ENCODE data around the gene EMD.

EMD gene

DNA sequence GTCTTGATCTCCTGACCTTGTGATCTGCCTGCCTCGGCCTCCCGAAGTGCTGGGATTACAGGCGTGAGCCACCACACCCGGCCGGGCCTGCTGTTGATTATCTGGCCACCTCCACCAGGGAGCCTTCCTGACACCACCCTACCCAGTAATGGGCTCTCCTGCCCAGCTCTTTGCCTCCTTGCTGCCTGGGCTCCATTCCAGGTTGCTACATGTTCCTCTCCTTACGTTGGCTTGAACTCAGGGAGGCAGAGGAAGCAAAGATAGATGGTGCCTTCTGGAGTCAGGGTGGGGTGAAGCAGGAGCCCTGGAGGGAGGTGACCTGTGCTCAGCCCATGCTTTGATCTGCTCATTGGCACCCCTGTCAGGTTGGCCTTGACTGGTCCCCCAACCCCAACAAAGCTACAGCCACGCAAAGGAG is 31.0 kb upstream of the EMD start:
- peak in 1 of 2 donors; percentile 69 for DNase-seq
- peaks cover 43 to 51% (median 50%) of the 10 kb centered on the region in 3 donors for H3K36me3 ChIP-seq
- H3K27ac ChIP-seq = peak overlapping the region in 1 of 2 donors; percentile 54
- no peaks in the 10 kb centered on the region for H3K9me3 ChIP-seq
- no peak overlapping the region for H3K4me3 ChIP-seq
- intact Hi-C loops (cut with DNase I; ENCODE audit: low total_unique reads) = no loop called here
- TF ChIP-seq, protein P1, sequence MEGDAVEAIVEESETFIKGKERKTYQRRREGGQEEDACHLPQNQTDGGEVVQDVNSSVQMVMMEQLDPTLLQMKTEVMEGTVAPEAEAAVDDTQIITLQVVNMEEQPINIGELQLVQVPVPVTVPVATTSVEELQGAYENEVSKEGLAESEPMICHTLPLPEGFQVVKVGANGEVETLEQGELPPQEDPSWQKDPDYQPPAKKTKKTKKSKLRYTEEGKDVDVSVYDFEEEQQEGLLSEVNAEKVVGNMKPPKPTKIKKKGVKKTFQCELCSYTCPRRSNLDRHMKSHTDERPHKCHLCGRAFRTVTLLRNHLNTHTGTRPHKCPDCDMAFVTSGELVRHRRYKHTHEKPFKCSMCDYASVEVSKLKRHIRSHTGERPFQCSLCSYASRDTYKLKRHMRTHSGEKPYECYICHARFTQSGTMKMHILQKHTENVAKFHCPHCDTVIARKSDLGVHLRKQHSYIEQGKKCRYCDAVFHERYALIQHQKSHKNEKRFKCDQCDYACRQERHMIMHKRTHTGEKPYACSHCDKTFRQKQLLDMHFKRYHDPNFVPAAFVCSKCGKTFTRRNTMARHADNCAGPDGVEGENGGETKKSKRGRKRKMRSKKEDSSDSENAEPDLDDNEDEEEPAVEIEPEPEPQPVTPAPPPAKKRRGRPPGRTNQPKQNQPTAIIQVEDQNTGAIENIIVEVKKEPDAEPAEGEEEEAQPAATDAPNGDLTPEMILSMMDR (IDR thresholded peaks at IDR 0.05) = no peak
- no peaks in the 10 kb centered on the region for H3K27me3 ChIP-seq
- H3K4me1 ChIP-seq = no peaks in the 10 kb centered on the region

DNA sequence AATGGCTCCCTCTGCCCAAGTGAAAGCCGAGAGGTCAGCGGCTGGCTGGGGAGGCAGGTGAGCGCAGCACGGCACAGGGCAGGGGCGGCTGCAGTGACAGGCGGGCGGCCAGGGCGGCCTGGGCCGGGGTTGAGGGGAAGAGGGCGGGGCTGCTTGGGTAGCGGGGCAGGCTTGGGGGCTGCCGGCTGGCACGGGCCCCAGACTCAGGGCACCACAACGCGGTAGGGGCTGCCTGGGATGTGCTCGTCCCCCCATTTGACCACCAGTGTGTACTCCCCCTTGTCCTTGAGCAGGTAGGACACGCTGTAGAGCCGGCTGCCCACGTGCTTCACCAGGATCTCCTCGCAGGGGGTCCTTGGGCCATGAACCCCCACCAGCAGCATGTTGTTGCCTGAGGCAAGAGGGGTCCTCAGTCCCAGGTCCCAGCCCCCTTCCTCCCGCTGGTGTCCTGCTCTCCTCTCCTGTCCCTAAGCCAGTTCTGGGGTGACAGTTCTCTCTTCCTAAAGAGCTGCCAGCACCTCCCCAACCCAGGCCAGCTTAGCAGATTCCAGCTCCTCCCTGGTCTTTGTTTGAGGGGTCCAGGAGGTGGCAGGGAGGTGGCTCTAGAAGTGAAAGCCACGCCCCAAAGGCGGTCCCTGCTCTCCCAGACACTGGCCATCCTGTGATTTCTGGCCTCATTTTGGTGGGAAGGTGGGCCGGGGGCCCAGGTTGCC is 30.3 kb upstream of the EMD start:
- no peak overlapping the region for H3K4me3 ChIP-seq
- DNase-seq = peak in 1 of 2 donors; percentile 68
- TF ChIP-seq, protein P1 (IDR thresholded peaks at IDR 0.05) = no peak
- H3K9me3 ChIP-seq = no peaks in the 10 kb centered on the region
- H3K4me1 ChIP-seq = no peaks in the 10 kb centered on the region
- peak overlapping the region in 1 of 2 donors; percentile 54 for H3K27ac ChIP-seq
- peaks cover 49 to 58% (median 57%) of the 10 kb centered on the region in 3 donors for H3K36me3 ChIP-seq
- H3K27me3 ChIP-seq = no peaks in the 10 kb centered on the region
- intact Hi-C loops (cut with DNase I; ENCODE audit: low total_unique reads) = no loop called here

DNA sequence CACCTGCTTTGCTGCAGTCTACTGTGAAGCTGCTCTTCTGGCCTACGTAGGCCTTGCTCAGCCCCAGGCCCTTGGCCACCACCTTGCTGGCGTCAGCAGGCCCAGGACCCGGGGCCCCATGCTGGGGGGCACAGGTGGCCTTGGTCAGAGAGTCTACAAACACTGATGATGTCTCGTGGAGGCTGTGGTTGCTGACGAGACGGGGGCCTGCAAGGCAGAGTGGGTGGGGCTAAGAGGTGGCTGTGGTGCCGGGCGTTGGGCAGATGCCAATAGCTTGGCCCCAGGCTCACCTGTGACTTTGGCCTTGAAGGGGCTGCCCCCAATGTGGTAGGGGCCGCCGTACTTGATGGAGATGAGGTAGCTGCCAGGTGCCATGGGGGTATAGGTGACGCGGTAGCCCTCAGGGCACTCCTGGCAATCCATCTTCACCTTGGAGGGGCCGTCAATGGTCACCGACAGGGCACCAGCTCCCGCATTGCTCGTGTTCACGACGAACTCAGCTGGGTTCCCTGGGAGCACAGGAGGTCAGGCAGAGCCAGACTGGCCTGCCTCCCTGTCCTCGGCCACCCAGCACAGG is 29.6 kb upstream of the EMD start:
- Histone ChIP-seq H3K27me3 (no peaks in the 10 kb centered on the region), H3K4me3 (no peak overlapping the region), H3K36me3 (peaks cover 56 to 64% (median 64%) of the 10 kb centered on the region in 3 donors), H3K27ac (peak overlapping the region in 1 of 2 donors; percentile 54), H3K4me1 (peaks cover 0 to 1% (median 0%) of the 10 kb centered on the region in 4 donors), H3K9me3 (no peaks in the 10 kb centered on the region)
- no peak for DNase-seq
- intact Hi-C loops (cut with DNase I; ENCODE audit: low total_unique reads) = no loop called here
- TF ChIP-seq, protein P1 (IDR thresholded peaks at IDR 0.05) = no peak

DNA sequence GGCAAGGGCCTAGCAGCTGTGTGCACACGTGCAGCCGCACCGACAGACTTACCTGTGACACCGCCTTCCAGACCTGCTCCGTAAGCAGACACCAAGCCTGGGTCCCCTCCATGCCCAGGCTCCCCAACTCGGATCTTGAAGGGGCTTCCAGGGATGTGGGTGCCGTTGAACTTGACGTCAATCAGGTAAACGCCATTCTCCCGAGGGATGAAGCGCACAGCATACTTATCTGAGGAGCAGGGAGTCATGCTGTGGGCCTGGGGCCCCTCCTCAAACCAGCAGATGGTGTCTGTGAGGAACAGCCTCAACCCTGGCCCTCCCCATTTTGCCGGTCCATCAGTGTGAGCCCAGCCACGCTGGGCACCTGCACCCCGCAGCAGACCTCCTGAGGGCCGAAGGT is 29.1 kb upstream of the EMD start:
- no peak for DNase-seq
- intact Hi-C loops (cut with DNase I; ENCODE audit: low total_unique reads) = no loop called here
- TF ChIP-seq, protein P1 (IDR thresholded peaks at IDR 0.05) = no peak
- peak overlapping the region in 1 of 2 donors; percentile 54 for H3K27ac ChIP-seq
- no peak overlapping the region for H3K4me3 ChIP-seq
- H3K9me3 ChIP-seq = no peaks in the 10 kb centered on the region
- H3K36me3 ChIP-seq = peaks cover 61 to 69% (median 69%) of the 10 kb centered on the region in 3 donors
- peaks cover 0 to 3% (median 0%) of the 10 kb centered on the region in 4 donors for H3K4me1 ChIP-seq
- no peaks in the 10 kb centered on the region for H3K27me3 ChIP-seq

DNA sequence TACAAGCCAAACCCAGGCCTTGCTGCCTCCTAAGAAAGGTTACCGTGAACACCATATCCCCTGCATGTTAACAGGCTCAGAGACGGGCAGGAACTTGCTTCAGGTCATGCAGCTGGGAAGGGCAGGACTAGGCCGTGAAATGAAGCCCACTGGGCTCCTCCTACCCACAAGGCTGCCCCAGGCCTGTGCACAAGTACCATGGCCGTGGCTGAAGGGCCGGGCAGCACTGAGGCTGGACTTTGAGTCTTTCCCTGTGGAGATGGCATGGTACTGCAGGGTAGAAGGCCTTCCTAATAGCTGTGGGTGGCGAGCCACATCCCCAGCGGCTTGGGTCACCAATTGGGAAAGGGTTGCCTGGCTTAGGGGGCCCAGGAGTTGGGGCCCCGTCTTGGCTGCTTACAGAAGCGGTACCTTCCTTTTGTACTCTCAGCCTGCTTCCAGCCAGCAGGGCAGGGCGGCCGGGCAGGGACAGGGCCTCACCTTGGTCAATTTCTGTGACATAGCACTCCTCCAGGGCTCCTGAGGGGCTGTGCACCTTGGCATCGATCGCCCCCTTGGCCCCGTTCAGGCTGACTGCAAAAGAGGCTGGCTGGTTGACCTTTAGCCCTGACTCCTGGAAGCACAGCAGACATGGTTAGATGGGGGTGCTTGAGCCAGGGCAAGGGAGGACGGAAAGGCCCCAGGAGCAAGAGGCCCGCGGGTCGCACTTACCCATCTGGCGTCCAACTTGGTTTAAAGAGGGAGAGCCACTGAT is 28.5 kb upstream of the EMD start:
- Histone ChIP-seq H3K27me3 (no peaks in the 10 kb centered on the region), H3K4me3 (no peak overlapping the region), H3K4me1 (peaks cover 0 to 3% (median 0%) of the 10 kb centered on the region in 4 donors), H3K27ac (peak overlapping the region in 1 of 2 donors; percentile 29), H3K9me3 (no peaks in the 10 kb centered on the region), H3K36me3 (peaks cover 67 to 76% (median 75%) of the 10 kb centered on the region in 3 donors)
- TF ChIP-seq, protein P1 (IDR thresholded peaks at IDR 0.05) = no peak
- intact Hi-C loops (cut with DNase I; ENCODE audit: low total_unique reads) = no loop called here
- DNase-seq = no peak
